H1 (cell line): ENCODE measurements around the gene HOXD11. TPM values are rescaled to one million over a fixed set of nuclear protein-coding genes. Genes with fewer than 3 reads are reported as not detected.

Experiments
- ASH2L ChIP-seq: fragments of 200-600, 300-600 bp; sonication (generic); IDR thresholded peaks from one replicate; pipeline ENCODE4 v1.7.1; 2017; ENCODE audit warnings: low read length
- CBX5 ChIP-seq: fragments of 300-800, 300-1000 bp; sonication (generic); IDR thresholded peaks from 2 replicates; pipeline ENCODE4 v1.7.1; 2016; ENCODE audit warnings: antibody characterized with exemption, low read length, low read depth
- CTCF ChIP-seq, 3 experiments: IDR thresholded peaks; 1 replicate in 2 of 3; 2 replicates in 1 of 3; pipeline versions ENCODE4 v1.5.1 to v1.6.1; 2011; ENCODE audit warnings: low read length in 3 of 3, mild to moderate bottlenecking in 3 of 3, inconsistent platforms in 2 of 3, low read depth in 1 of 3, moderate library complexity in 1 of 3; ENCODE audit not compliant: insufficient read depth in 1 of 3; ENCODE audit errors: control extremely low read depth in 1 of 3
- EGR1 ChIP-seq: IDR thresholded peaks from 2 replicates; pipeline ENCODE4 v1.6.1; 2011; ENCODE audit warnings: low read depth, low read length, borderline replicate concordance
- GTF2F1 ChIP-seq: IDR thresholded peaks from 2 replicates; pipeline ENCODE4 v1.6.1; 2012; ENCODE audit warnings: low read depth, low read length, improper control_type of control experiment, borderline replicate concordance
- JUN ChIP-seq: IDR thresholded peaks from 2 replicates; pipeline ENCODE4 v1.6.1; 2011; ENCODE audit warnings: low read depth, mild to moderate bottlenecking, improper control_type of control experiment, low read length
- KDM1A ChIP-seq: fragments of 200-600, 300-600 bp; sonication (generic); IDR thresholded peaks from 2 replicates; pipeline ENCODE4 v1.7.1; 2016; ENCODE audit warnings: mild to moderate bottlenecking, low read length, borderline replicate concordance
- NANOG ChIP-seq: IDR thresholded peaks from 2 replicates; pipeline ENCODE4 v1.6.1; 2011; ENCODE audit warnings: low read length, low read depth, mild to moderate bottlenecking, inconsistent platforms; ENCODE audit not compliant: insufficient read depth, poor library complexity, severe bottlenecking
- PHF8 ChIP-seq: fragments of 200-600 bp; sonication (generic); conservative IDR thresholded peaks from 2 replicates; pipeline ENCODE4 v1.7.1; 2012; ENCODE audit warnings: low read depth, mild to moderate bottlenecking, inconsistent platforms, low read length, moderate library complexity
- POLR2A ChIP-seq, 2 experiments: IDR thresholded peaks; 1 replicate in 1 of 2; 2 replicates in 1 of 2; pipeline ENCODE4 v1.6.1; 2011; ENCODE audit warnings: low read depth in 2 of 2, low read length in 2 of 2, mild to moderate bottlenecking in 2 of 2; ENCODE audit errors: control extremely low read depth in 1 of 2
- RAD21 ChIP-seq, 2 experiments: IDR thresholded peaks in 1 of 2; conservative IDR thresholded peaks in 1 of 2; 2 replicates each; pipeline ENCODE4 v1.6.1; 2011; ENCODE audit warnings: low read depth in 2 of 2, low read length in 2 of 2, improper control_type of control experiment in 1 of 2, inconsistent platforms in 1 of 2, mild to moderate bottlenecking in 1 of 2, moderate library complexity in 1 of 2
- RBBP5 ChIP-seq: IDR thresholded peaks from 2 replicates; pipeline ENCODE4 v1.7.1; 2012; ENCODE audit warnings: low read depth, mild to moderate bottlenecking, inconsistent platforms, low read length, moderate library complexity, borderline replicate concordance
- SIN3A ChIP-seq, 2 experiments: IDR thresholded peaks in 1 of 2; conservative IDR thresholded peaks in 1 of 2; 2 replicates each; pipeline ENCODE4 v1.6.1; 2011 to 2012; ENCODE audit warnings: low read length in 2 of 2, improper control_type of control experiment in 1 of 2, low read depth in 1 of 2, mild to moderate bottlenecking in 1 of 2
- SIX5 ChIP-seq: IDR thresholded peaks from 2 replicates; pipeline ENCODE4 v1.6.1; 2011; ENCODE audit warnings: mild to moderate bottlenecking, low read depth, low read length
- SP1 ChIP-seq: IDR thresholded peaks from 2 replicates; pipeline ENCODE4 v1.6.1; 2011; ENCODE audit warnings: low read depth, low read length
- TAF1 ChIP-seq: IDR thresholded peaks from 2 replicates; pipeline ENCODE4 v1.6.1; 2011; ENCODE audit warnings: mild to moderate bottlenecking, low read depth, low read length
- TBP ChIP-seq: IDR thresholded peaks from 2 replicates; pipeline ENCODE4 v1.6.1; 2011; ENCODE audit warnings: low read depth, low read length, improper control_type of control experiment
- TCF12 ChIP-seq: IDR thresholded peaks from 2 replicates; pipeline ENCODE4 v1.6.1; 2011; ENCODE audit warnings: low read depth, mild to moderate bottlenecking, low read length
- TEAD4 ChIP-seq: IDR thresholded peaks from 2 replicates; pipeline ENCODE4 v1.6.1; 2012; ENCODE audit warnings: low read depth, low read length, inconsistent platforms, mixed read lengths
- USF2 ChIP-seq: IDR thresholded peaks from 2 replicates; pipeline ENCODE4 v1.6.1; 2011; ENCODE audit warnings: low read length, improper control_type of control experiment
- polyA plus RNA-seq, 7 experiments: library from polyadenylated mRNA; depleted of rRNA in 3 of 7; stranded (reverse) in 5 of 7; unstranded in 2 of 7; fragments of >200 nt in 5 of 7; fragments of 200-250 nt in 2 of 7; gene quantifications; 1 replicate in 5 of 7; 2 replicates in 1 of 7; 4 replicates in 1 of 7; pipeline versions ENCODE4 v1.2.1 to v1.2.3, GENCODE V29; 2011 to 2013; ENCODE audit warnings: missing spikeins in 2 of 7, mixed read lengths in 2 of 7
- total RNA-seq: library from RNA; stranded (reverse); fragmentation: NEBNext Ultra II Directional; extraction: Animal tissue kit (Norgen Biotek cat#: 25700); gene quantifications from 2 replicates; pipeline ENCODE4 v1.2.1, GENCODE V29; 2021

HOXD11 gene
- total and polyA plus RNA-seq, 2 of the 8 experiments (the other 6 are each of a cell fraction or from before 2014, with no cell fraction given): not detected

GRCh38 chr2:176128982-176129796 is 22.1 kb downstream of the HOXD11 start, which contains the start of gene HOXD8 (continued):
- TF ChIP-seq ASH2L (no peak), CTCF (IDR thresholded peaks at IDR 0.05; ENCODE audit: control extremely low read depth in 1 of 3, insufficient read depth in 1 of 3, low read depth in 1 of 3, low read length in 3 of 3) (no peak), SIN3A (conservative IDR thresholded peaks at IDR 0.05 in 1 of 2, IDR thresholded peaks at IDR 0.05 in 1 of 2; ENCODE audit: low read depth in 1 of 2, low read length in 2 of 2) (no peak), EGR1 (0 out of 2 replicates have a peak, but pooled peaks have one; percentile 28), PHF8 (no peak), USF2 (no peak), RBBP5 (no peak), POLR2A (IDR thresholded peaks at IDR 0.05; ENCODE audit: control extremely low read depth in 1 of 2, low read depth in 2 of 2, low read length in 2 of 2) (no peak), GTF2F1 (no peak), TCF12 (peak; percentile 75; the same call in 1 of the 2 replicates), CBX5 (no peak), JUN (no peak), KDM1A (no peak), SP1 (no peak), TAF1 (no peak), SIX5 (no peak), NANOG (no peak), TEAD4 (no peak), RAD21 (IDR thresholded peaks at IDR 0.05 in 1 of 2, conservative IDR thresholded peaks at IDR 0.05 in 1 of 2; ENCODE audit: low read depth in 2 of 2, low read length in 2 of 2) (no peak), TBP (no peak)
